Fibroblast of lung (primary cell): Measurements from ENCODE around the gene NELFB.

ENCODE experiments used
- CTCF ChIP-seq, 2 donors: IDR thresholded peaks in 1 of 2; conservative IDR thresholded peaks in 1 of 2; 1 replicate in 1 of 2; 2 replicates in 1 of 2; pipeline ENCODE4 v1.5.1; 2011 to 2012; ENCODE audit warnings: low read length in 2 of 2, control low read depth in 1 of 2, inconsistent platforms in 1 of 2, low read depth in 1 of 2, mild to moderate bottlenecking in 1 of 2
- EZH2 ChIP-seq: IDR thresholded peaks from 2 replicates; pipeline ENCODE4 v1.5.1; 2012; ENCODE audit warnings: low read length, control low read depth, mild to moderate bottlenecking; ENCODE audit errors: missing control alignments

- TF ChIP-seq CTCF (conservative IDR thresholded peaks at IDR 0.05 in 1 of 2, IDR thresholded peaks at IDR 0.05 in 1 of 2; ENCODE audit: low read depth in 1 of 2, low read length in 2 of 2), result no peak
- TF ChIP-seq EZH2, result no peak
Observed at GRCh38 chr9:137308057-137308619, 53.0 kb downstream of the NELFB start.
